Measurements from ENCODE around the gene PYCR2. TPM values are rescaled to one million over a fixed set of nuclear protein-coding genes. Genes with fewer than 3 reads are reported as not detected.

Gene PYCR2
- total RNA-seq, 1 donor from 2014 or later = 61.6 TPM

DNA sequence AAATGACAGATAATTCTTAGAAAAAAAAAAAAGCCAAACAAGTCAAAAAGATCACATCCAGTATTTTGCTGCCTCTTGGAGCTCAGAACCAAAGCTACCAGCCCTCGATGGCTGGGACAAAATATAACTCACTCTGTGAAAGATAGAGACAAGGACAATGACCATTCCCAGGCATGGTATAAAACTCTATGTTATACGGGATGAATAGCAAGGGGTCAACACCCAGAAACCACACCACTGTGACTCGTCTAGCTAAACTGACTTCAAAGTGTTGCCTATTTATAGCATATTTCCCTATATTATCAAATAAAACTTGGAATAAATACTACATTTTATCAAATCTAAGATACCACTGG, 52.0 kb downstream of the PYCR2 start:
- no peak overlapping the region for H3K27ac ChIP-seq
- no peaks in the 10 kb centered on the region for H3K9me3 ChIP-seq
- ATAC-seq (no peak), DNase-seq (no peak)
- H3K27me3 ChIP-seq = no peaks in the 10 kb centered on the region
- H3K4me1 ChIP-seq = peaks cover 8% of the 10 kb centered on the region
- H3K36me3 ChIP-seq = peaks cover 88% of the 10 kb centered on the region
- intact Hi-C loops (cut with DNase I) = no loop called here
- no peak overlapping the region for H3K4me3 ChIP-seq
- TF ChIP-seq, protein P1, sequence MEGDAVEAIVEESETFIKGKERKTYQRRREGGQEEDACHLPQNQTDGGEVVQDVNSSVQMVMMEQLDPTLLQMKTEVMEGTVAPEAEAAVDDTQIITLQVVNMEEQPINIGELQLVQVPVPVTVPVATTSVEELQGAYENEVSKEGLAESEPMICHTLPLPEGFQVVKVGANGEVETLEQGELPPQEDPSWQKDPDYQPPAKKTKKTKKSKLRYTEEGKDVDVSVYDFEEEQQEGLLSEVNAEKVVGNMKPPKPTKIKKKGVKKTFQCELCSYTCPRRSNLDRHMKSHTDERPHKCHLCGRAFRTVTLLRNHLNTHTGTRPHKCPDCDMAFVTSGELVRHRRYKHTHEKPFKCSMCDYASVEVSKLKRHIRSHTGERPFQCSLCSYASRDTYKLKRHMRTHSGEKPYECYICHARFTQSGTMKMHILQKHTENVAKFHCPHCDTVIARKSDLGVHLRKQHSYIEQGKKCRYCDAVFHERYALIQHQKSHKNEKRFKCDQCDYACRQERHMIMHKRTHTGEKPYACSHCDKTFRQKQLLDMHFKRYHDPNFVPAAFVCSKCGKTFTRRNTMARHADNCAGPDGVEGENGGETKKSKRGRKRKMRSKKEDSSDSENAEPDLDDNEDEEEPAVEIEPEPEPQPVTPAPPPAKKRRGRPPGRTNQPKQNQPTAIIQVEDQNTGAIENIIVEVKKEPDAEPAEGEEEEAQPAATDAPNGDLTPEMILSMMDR (IDR thresholded peaks at IDR 0.05) = no peak

- Histone ChIP-seq H3K4me3 (no peak overlapping the region), H3K27ac (no peak overlapping the region), H3K9me3 (no peaks in the 10 kb centered on the region), H3K4me1 (peaks cover 7% of the 10 kb centered on the region), H3K36me3 (peaks cover 88% of the 10 kb centered on the region), H3K27me3 (no peaks in the 10 kb centered on the region)
- intact Hi-C loops (cut with DNase I) = no loop called here
- TF ChIP-seq, protein P1 (IDR thresholded peaks at IDR 0.05) = no peak
- ATAC-seq = no peak
- no peak for DNase-seq
These were observed 52.5 kb downstream of the PYCR2 start for GRCh38 chr1:225871359-225872074.

GRCh38 chr1:225870911-225871310, 53.1 kb downstream of the PYCR2 start:
- Histone ChIP-seq H3K9me3 (no peaks in the 10 kb centered on the region), H3K4me1 (peaks cover 9% of the 10 kb centered on the region), H3K27ac (no peak overlapping the region), H3K36me3 (peaks cover 94% of the 10 kb centered on the region), H3K27me3 (no peaks in the 10 kb centered on the region), H3K4me3 (no peak overlapping the region)
- DNase-seq = no peak
- intact Hi-C loops (cut with DNase I) = no loop called here
- TF ChIP-seq, protein P1 (IDR thresholded peaks at IDR 0.05) = no peak
- ATAC-seq = no peak

Small RNAs within 50 kb of the gene (microRNA-seq; reads per million reads assigned to microRNA genes)
- gene MIR6741 (ENCODE audit: borderline microRNAs expressed) = not detected

Other genes with a start within 250 kb of the PYCR2 start
- 157 TPM for gene SRP9, start 146.4 kb downstream of the PYCR2 start, total RNA-seq
- gene EPHX1, start 114.1 kb downstream of the PYCR2 start, total RNA-seq = 245 TPM
- 119 TPM for gene TMEM63A, start 41.9 kb downstream of the PYCR2 start, total RNA-seq
- 0.35 TPM for gene LEFTY1, start 35.1 kb downstream of the PYCR2 start, total RNA-seq
- gene LEFTY2, start 17.0 kb upstream of the PYCR2 start, total RNA-seq = 2.2 TPM
- 21.8 TPM for gene SDE2, start 75.1 kb upstream of the PYCR2 start, total RNA-seq
- gene H3-3A, start 138.5 kb upstream of the PYCR2 start, total RNA-seq = 435 TPM

All from upper lobe of right lung (tissue), 1 donor.